K562 (cell line): ENCODE data around the gene POLR2L. TPM values are rescaled to one million over a fixed set of nuclear protein-coding genes. Genes with fewer than 3 reads are reported as not detected.

Experiments used
- BHLHE40 ChIP-seq: IDR thresholded peaks from 2 replicates; pipeline ENCODE4 v1.6.1; 2011; ENCODE audit warnings: low read length, improper control_type of control experiment
- CBFA2T2 ChIP-seq: fragments of 450-650 bp; conservative IDR thresholded peaks from 2 replicates; pipeline ENCODE4 v1.6.1; 2017; ENCODE audit warnings: mild to moderate bottlenecking
- EZH2 ChIP-seq: IDR thresholded peaks from 2 replicates; pipeline ENCODE4 v1.6.1; 2012; ENCODE audit warnings: low read depth, mild to moderate bottlenecking, inconsistent platforms, low read length, borderline replicate concordance
- LARP7 ChIP-seq: fragments of 450-650 bp; IDR thresholded peaks from 2 replicates; pipeline ENCODE4 v1.6.1; 2016
- MEIS2 ChIP-seq: fragments of 450-650 bp; IDR thresholded peaks from 2 replicates; pipeline ENCODE4 v1.6.1; 2014; ENCODE audit warnings: mild to moderate bottlenecking; ENCODE audit not compliant: partially characterized antibody
- PKNOX1 ChIP-seq: fragments of 450-650 bp; IDR thresholded peaks from 2 replicates; pipeline ENCODE4 v1.6.1; 2016
- POLR2A ChIP-seq: fragments of 450-650 bp; conservative IDR thresholded peaks from 2 replicates; pipeline ENCODE4 v1.6.1; 2016
- RBM25 ChIP-seq: fragments of 200-400 bp; formaldehyde crosslinking; IDR thresholded peaks from 2 replicates; pipeline ENCODE4 v1.6.1; 2018; ENCODE audit warnings: low read length, low read depth, moderate library complexity; ENCODE audit not compliant: severe bottlenecking
- THRA ChIP-seq: fragments of 450-650 bp; IDR thresholded peaks from 2 replicates; pipeline ENCODE4 v1.6.1; 2017; ENCODE audit warnings: mild to moderate bottlenecking, moderate library complexity
- ZBTB8A ChIP-seq: fragments of 450-650 bp; IDR thresholded peaks from 2 replicates; pipeline ENCODE4 v1.6.1; 2018; ENCODE audit warnings: mild to moderate bottlenecking, moderate library complexity; ENCODE audit not compliant: partially characterized antibody
- ZNF311 ChIP-seq: fragments of 250-450 bp; sonication (Bioruptor Pico); IDR thresholded peaks from 2 replicates; pipeline ENCODE4 v1.4.0; 2020; ENCODE audit warnings: mild to moderate bottlenecking, moderate library complexity
- ZNF780A ChIP-seq: fragments of 250-450 bp; sonication (Bioruptor Pico); IDR thresholded peaks from 2 replicates; pipeline ENCODE4 v1.5.0; 2021; ENCODE audit warnings: mild to moderate bottlenecking
- polyA plus RNA-seq, 8 experiments: library from polyadenylated mRNA; depleted of rRNA in 4 of 8; stranded (reverse) in 5 of 8; unstranded in 3 of 8; fragments of >200 nt; fragmentation: Nextera tagmentation in 2 of 8; fragmentation: Illumina TruSeq in 1 of 8; extraction: Ambion mirVana in 2 of 8; extraction: Trizol in 1 of 8; gene quantifications; 2 replicates each; pipeline versions ENCODE4 v1.2.1 to v1.2.3, GENCODE V29; 2011 to 2014; ENCODE audit warnings: inconsistent platforms in 1 of 8, missing spikeins in 1 of 8
- total RNA-seq, 7 experiments: library from RNA; depleted of rRNA in 6 of 7; stranded (reverse); fragments of >200 nt in 6 of 7; fragmentation: Illumina TruSeq in 2 of 7; extraction: Trizol in 2 of 7; gene quantifications; 2 replicates each; pipeline versions ENCODE4 v1.2.1 to v1.2.3, GENCODE V29; 2011 to 2021; ENCODE audit warnings: low replicate concordance in 1 of 7
- TF ChIP-seq, protein P1 (sequence below), 2 experiments: fragments of 450-650 bp in 1 of 2; sonication (generic) in 1 of 2; formaldehyde crosslinking in 1 of 2; IDR thresholded peaks in 1 of 2; conservative IDR thresholded peaks in 1 of 2; 2 replicates each; pipeline versions ENCODE4 v1.6.1 to v1.8.1; 2016 to 2023; ENCODE audit warnings: mild to moderate bottlenecking in 2 of 2, moderate library complexity in 2 of 2, inconsistent platforms in 1 of 2, missing genetic modification reagents in 1 of 2

The POLR2L gene
- total and polyA plus RNA-seq, 9 of the 15 experiments (the other 6 are each of a cell fraction or from before 2014, with no cell fraction given) = 38.3 to 688 (median 108) TPM

- TF ChIP-seq, protein P1, sequence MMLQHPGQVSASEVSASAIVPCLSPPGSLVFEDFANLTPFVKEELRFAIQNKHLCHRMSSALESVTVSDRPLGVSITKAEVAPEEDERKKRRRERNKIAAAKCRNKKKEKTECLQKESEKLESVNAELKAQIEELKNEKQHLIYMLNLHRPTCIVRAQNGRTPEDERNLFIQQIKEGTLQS (IDR thresholded peaks at IDR 0.05) = no peak
- TF ChIP-seq, protein P1 (CRISPR knock-in tag; conservative IDR thresholded peaks at IDR 0.05) = no peak
- peak; percentile 30 for TF ChIP-seq MEIS2
- TF ChIP-seq POLR2A = 0 out of 2 replicates have a peak, but pooled peaks have one; percentile 23
- peak; percentile 35; the same call in 1 of the 2 replicates for TF ChIP-seq PKNOX1
- TF ChIP-seq RBM25 = no peak
- TF ChIP-seq ZNF311 = no peak
- no peak for TF ChIP-seq CBFA2T2
- no peak for TF ChIP-seq THRA
- no peak for TF ChIP-seq ZNF780A (CRISPR knock-in tag)
- no peak for TF ChIP-seq EZH2
- TF ChIP-seq BHLHE40 = no peak
- TF ChIP-seq LARP7 = no peak
- TF ChIP-seq ZBTB8A = no peak
Measured at GRCh38 chr11:815675-816432, 26.5 kb downstream of the POLR2L start (continued).
